T-helper 1 cell treated with Interleukin-12 subunit alpha and Interleukin-12 subunit beta and Interleukin-4 antibody, amounts not matched to agents 30 μg/mL and 1 μg/mL, for 36 hours (primary cell): Measurements from ENCODE around the gene ZNF525.
"Not testable (repeated sequence)": the region's sequence is repeated elsewhere in the genome, so short reads cannot be mapped to it uniquely, and the experiment has no call there.

Source experiments
- H3K27ac Mint-ChIP-seq: one replicate; pipeline ENCODE4 v1.8.0; 2021; ENCODE audit warnings: mild to moderate bottlenecking, mixed read lengths
- H3K27me3 Mint-ChIP-seq: one replicate; pipeline ENCODE4 v1.8.0; 2021; ENCODE audit warnings: low read depth, mixed read lengths
- H3K36me3 Mint-ChIP-seq: one replicate; pipeline ENCODE4 v1.8.0; 2021; ENCODE audit warnings: low read depth, mixed read lengths
- H3K4me1 Mint-ChIP-seq: one replicate; pipeline ENCODE4 v1.8.0; 2021; ENCODE audit warnings: low read depth, mixed read lengths
- H3K4me3 Mint-ChIP-seq: one replicate; pipeline ENCODE4 v1.8.0; 2021; ENCODE audit warnings: mild to moderate bottlenecking, moderate library complexity, mixed read lengths
- H3K9me3 Mint-ChIP-seq: one replicate; pipeline ENCODE4 v1.8.0; 2021; ENCODE audit warnings: mixed read lengths

Gene ZNF525

GRCh38 chr19:53388168-53388567 lies 22.7 kb downstream of the ZNF525 start:
- no peak overlapping the region for H3K4me3 Mint-ChIP-seq
- no peaks in the 10 kb centered on the region for H3K27me3 Mint-ChIP-seq
- no peak overlapping the region for H3K27ac Mint-ChIP-seq
- H3K9me3 Mint-ChIP-seq, result peaks cover 67% of the 10 kb centered on the region
- H3K36me3 Mint-ChIP-seq, result peaks cover 36% of the 10 kb centered on the region
- H3K4me1 Mint-ChIP-seq, result no peaks in the 10 kb centered on the region

GRCh38 chr19:53388904-53389303 lies 23.4 kb downstream of the ZNF525 start:
- Mint-ChIP-seq H3K27me3 (no peaks in the 10 kb centered on the region), H3K4me1 (peaks cover 2% of the 10 kb centered on the region), H3K9me3 (peaks cover 67% of the 10 kb centered on the region), H3K4me3 (no peak overlapping the region), H3K27ac (no peak overlapping the region), H3K36me3 (peaks cover 32% of the 10 kb centered on the region)

GRCh38 chr19:53389571-53389970 lies 24.1 kb downstream of the ZNF525 start:
- no peak overlapping the region for H3K4me3 Mint-ChIP-seq
- H3K27me3 Mint-ChIP-seq, result no peaks in the 10 kb centered on the region
- H3K4me1 Mint-ChIP-seq, result peaks cover 3% of the 10 kb centered on the region
- peaks cover 62% of the 10 kb centered on the region for H3K9me3 Mint-ChIP-seq
- no peak overlapping the region for H3K27ac Mint-ChIP-seq
- H3K36me3 Mint-ChIP-seq, result peaks cover 30% of the 10 kb centered on the region

GRCh38 chr19:53389978-53390377 lies 24.5 kb downstream of the ZNF525 start:
- no peak overlapping the region for H3K27ac Mint-ChIP-seq
- peaks cover 58% of the 10 kb centered on the region for H3K9me3 Mint-ChIP-seq
- peaks cover 30% of the 10 kb centered on the region for H3K36me3 Mint-ChIP-seq
- peaks cover 7% of the 10 kb centered on the region for H3K4me1 Mint-ChIP-seq
- H3K4me3 Mint-ChIP-seq, result no peak overlapping the region
- no peaks in the 10 kb centered on the region for H3K27me3 Mint-ChIP-seq

- H3K4me3 Mint-ChIP-seq, result peak overlapping the region; percentile 98
- H3K27me3 Mint-ChIP-seq, result no peaks in the 10 kb centered on the region
- H3K36me3 Mint-ChIP-seq, result peaks cover 38% of the 10 kb centered on the region
- H3K4me1 Mint-ChIP-seq, result peaks cover 19% of the 10 kb centered on the region
- peaks cover 33% of the 10 kb centered on the region for H3K9me3 Mint-ChIP-seq
- H3K27ac Mint-ChIP-seq, result peak overlapping the region; percentile 93
These were observed 29.0 kb downstream of the ZNF525 start for GRCh38 chr19:53394522-53394973.

GRCh38 chr19:53394974-53395839 lies 29.7 kb downstream of the ZNF525 start, which contains the start of gene ZNF765:
TSS of gene ZNF765 (plus strand) at chr19:53395149. CDS start at chr19:53398016, 2,867 bp downstream.
- Mint-ChIP-seq H3K4me3 (peak within 1 kb of the TSS; percentile 98), H3K27ac (peak within 1 kb of the TSS; percentile 93), H3K9me3 (peaks cover 33% of the 10 kb centered on the region), H3K27me3 (no peaks in the 10 kb centered on the region), H3K36me3 (peaks cover 39% of the 10 kb centered on the region), H3K4me1 (peaks cover 21% of the 10 kb centered on the region)

GRCh38 chr19:53395840-53396524 lies 30.5 kb downstream of the ZNF525 start:
- Mint-ChIP-seq H3K4me1 (peaks cover 23% of the 10 kb centered on the region), H3K9me3 (peaks cover 31% of the 10 kb centered on the region), H3K27ac (peak overlapping the region; percentile 93), H3K36me3 (peaks cover 45% of the 10 kb centered on the region), H3K4me3 (peak overlapping the region; percentile 98)
- not testable (repeated sequence) for H3K27me3 Mint-ChIP-seq

GRCh38 chr19:53396525-53396868 lies 31.0 kb downstream of the ZNF525 start:
- Mint-ChIP-seq H3K4me1 (peaks cover 23% of the 10 kb centered on the region), H3K9me3 (peaks cover 32% of the 10 kb centered on the region), H3K4me3 (peak overlapping the region; percentile 98), H3K27ac (no peak overlapping the region), H3K27me3 (no peaks in the 10 kb centered on the region), H3K36me3 (peaks cover 50% of the 10 kb centered on the region)

- peaks cover 64% of the 10 kb centered on the region for H3K36me3 Mint-ChIP-seq
- H3K27me3 Mint-ChIP-seq, H3K4me3 Mint-ChIP-seq, H3K27ac Mint-ChIP-seq: not testable (repeated sequence)
- peaks cover 40% of the 10 kb centered on the region for H3K9me3 Mint-ChIP-seq
- H3K4me1 Mint-ChIP-seq, result peaks cover 23% of the 10 kb centered on the region
These were observed 32.4 kb downstream of the ZNF525 start for GRCh38 chr19:53397918-53398317.

GRCh38 chr19:53409505-53410204 lies 44.1 kb downstream of the ZNF525 start:
- Mint-ChIP-seq H3K9me3 (peaks cover 73% of the 10 kb centered on the region), H3K36me3 (peaks cover 67% of the 10 kb centered on the region), H3K4me3 (no peak overlapping the region), H3K4me1 (no peaks in the 10 kb centered on the region), H3K27ac (no peak overlapping the region), H3K27me3 (no peaks in the 10 kb centered on the region)

- not testable (repeated sequence) for H3K27me3 Mint-ChIP-seq, H3K4me1 Mint-ChIP-seq, H3K36me3 Mint-ChIP-seq, H3K4me3 Mint-ChIP-seq, H3K27ac Mint-ChIP-seq
- H3K9me3 Mint-ChIP-seq, result peaks cover 33% of the 10 kb centered on the region
These were observed 55.2 kb downstream of the ZNF525 start for GRCh38 chr19:53420520-53421315.

GRCh38 chr19:53422551-53422950 lies 57.0 kb downstream of the ZNF525 start:
- no peak overlapping the region for H3K4me3 Mint-ChIP-seq
- H3K9me3 Mint-ChIP-seq, result peaks cover 16% of the 10 kb centered on the region
- H3K36me3 Mint-ChIP-seq, result no peaks in the 10 kb centered on the region
- no peak overlapping the region for H3K27ac Mint-ChIP-seq
- no peaks in the 10 kb centered on the region for H3K27me3 Mint-ChIP-seq
- peaks cover 3% of the 10 kb centered on the region for H3K4me1 Mint-ChIP-seq

GRCh38 chr19:53423074-53423473 lies 57.6 kb downstream of the ZNF525 start:
- not testable (repeated sequence) for H3K27ac Mint-ChIP-seq, H3K4me1 Mint-ChIP-seq, H3K27me3 Mint-ChIP-seq, H3K4me3 Mint-ChIP-seq, H3K36me3 Mint-ChIP-seq
- peaks cover 14% of the 10 kb centered on the region for H3K9me3 Mint-ChIP-seq

- peaks cover 14% of the 10 kb centered on the region for H3K9me3 Mint-ChIP-seq
- not testable (repeated sequence) for H3K36me3 Mint-ChIP-seq, H3K4me1 Mint-ChIP-seq, H3K27me3 Mint-ChIP-seq, H3K4me3 Mint-ChIP-seq, H3K27ac Mint-ChIP-seq
These were observed 58.2 kb downstream of the ZNF525 start for GRCh38 chr19:53423680-53424079.
